Thoracic aorta (tissue), 2 donors: ENCODE data around the gene EIF3J. TPM values are rescaled to one million over a fixed set of nuclear protein-coding genes. Genes with fewer than 3 reads are reported as not detected.

Experiments used
- ATAC-seq: fragments of 150-250 bp; one replicate; pipeline ENCODE4 v1.8.0; 2017; ENCODE audit warnings: low read depth; ENCODE audit not compliant: insufficient number of reproducible peaks, low FRiP score
- DNase-seq: peaks from one replicate; pipeline ENCODE4 v3.0.0-alpha.2; 2020; ENCODE audit warnings: low spot score
- H3K27ac ChIP-seq, 2 donors: fragments of 200-600 bp; sonication (generic); 1 replicate in 1 of 2; 2 replicates in 1 of 2; pipeline ENCODE4 v1.5.1; 2016; ENCODE audit warnings: mild to moderate bottlenecking in 2 of 2, moderate library complexity in 2 of 2
- H3K27me3 ChIP-seq: fragments of 200-600 bp; sonication (generic); replicated peaks from 2 replicates; pipeline ENCODE4 v1.6.0; 2016; ENCODE audit warnings: mild to moderate bottlenecking; ENCODE audit not compliant: insufficient read depth
- H3K36me3 ChIP-seq: fragments of 200-600 bp; sonication (generic); one replicate; pipeline ENCODE4 v1.5.1; 2016
- H3K4me1 ChIP-seq, 2 donors: fragments of 200-600 bp; sonication (generic); 1 replicate in 1 of 2; 2 replicates in 1 of 2; pipeline versions ENCODE4 v1.5.1 to v1.6.0; 2016; ENCODE audit warnings: low read depth in 2 of 2, mild to moderate bottlenecking in 1 of 2; ENCODE audit not compliant: control insufficient read depth in 1 of 2
- H3K4me3 ChIP-seq: fragments of 200-600 bp; sonication (generic); 2 replicates; pipeline ENCODE4 v1.5.1; 2016; ENCODE audit warnings: mild to moderate bottlenecking
- H3K9me3 ChIP-seq: fragments of 200-600 bp; sonication (generic); 2 replicates; pipeline ENCODE4 v1.5.1; 2016
- total RNA-seq, 2 donors: library from RNA; depleted of rRNA; stranded (reverse); fragments of >200 nt; gene quantifications; one replicate each; pipeline versions ENCODE4 v1.1.0 to v1.2.3, GENCODE V29; 2016
- TF ChIP-seq, protein P1 (sequence below): fragments of 200-600 bp; sonication (generic); IDR thresholded peaks from one replicate; pipeline ENCODE4 v1.5.1; 2019; ENCODE audit warnings: antibody characterized with exemption

Gene EIF3J
- total RNA-seq, 2 donors from 2014 or later, result 32.2 to 68.1 TPM

DNA sequence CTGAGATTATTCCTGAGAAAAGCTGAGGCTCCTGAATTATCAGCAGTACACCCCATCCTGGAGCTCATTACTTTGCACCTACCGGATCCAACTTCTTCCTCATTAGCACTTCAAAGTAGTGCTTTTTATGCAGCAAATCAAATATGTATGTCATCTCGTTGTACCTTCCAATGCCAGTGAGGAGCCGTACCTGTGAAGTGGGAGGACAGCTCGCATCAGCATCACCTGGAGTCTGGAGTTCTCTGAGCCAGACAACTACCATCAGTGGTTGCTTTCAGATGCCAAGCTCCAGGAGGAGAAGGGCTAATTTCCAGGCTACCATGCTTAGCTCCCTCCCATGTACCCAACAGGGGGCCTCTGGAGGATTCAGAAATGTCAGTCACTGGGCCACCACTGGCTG lies 32.4 kb downstream of the EIF3J start:
- TF ChIP-seq, protein P1, sequence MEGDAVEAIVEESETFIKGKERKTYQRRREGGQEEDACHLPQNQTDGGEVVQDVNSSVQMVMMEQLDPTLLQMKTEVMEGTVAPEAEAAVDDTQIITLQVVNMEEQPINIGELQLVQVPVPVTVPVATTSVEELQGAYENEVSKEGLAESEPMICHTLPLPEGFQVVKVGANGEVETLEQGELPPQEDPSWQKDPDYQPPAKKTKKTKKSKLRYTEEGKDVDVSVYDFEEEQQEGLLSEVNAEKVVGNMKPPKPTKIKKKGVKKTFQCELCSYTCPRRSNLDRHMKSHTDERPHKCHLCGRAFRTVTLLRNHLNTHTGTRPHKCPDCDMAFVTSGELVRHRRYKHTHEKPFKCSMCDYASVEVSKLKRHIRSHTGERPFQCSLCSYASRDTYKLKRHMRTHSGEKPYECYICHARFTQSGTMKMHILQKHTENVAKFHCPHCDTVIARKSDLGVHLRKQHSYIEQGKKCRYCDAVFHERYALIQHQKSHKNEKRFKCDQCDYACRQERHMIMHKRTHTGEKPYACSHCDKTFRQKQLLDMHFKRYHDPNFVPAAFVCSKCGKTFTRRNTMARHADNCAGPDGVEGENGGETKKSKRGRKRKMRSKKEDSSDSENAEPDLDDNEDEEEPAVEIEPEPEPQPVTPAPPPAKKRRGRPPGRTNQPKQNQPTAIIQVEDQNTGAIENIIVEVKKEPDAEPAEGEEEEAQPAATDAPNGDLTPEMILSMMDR, result no peak
- no peak overlapping the region for H3K27ac ChIP-seq
- H3K9me3 ChIP-seq, result no peaks in the 10 kb centered on the region
- no peaks in the 10 kb centered on the region for H3K4me1 ChIP-seq
- DNase-seq, result no peak
- no peak for ATAC-seq
- no peaks in the 10 kb centered on the region for H3K27me3 ChIP-seq
- H3K36me3 ChIP-seq, result peaks cover 35% of the 10 kb centered on the region
- no peak overlapping the region for H3K4me3 ChIP-seq

DNA sequence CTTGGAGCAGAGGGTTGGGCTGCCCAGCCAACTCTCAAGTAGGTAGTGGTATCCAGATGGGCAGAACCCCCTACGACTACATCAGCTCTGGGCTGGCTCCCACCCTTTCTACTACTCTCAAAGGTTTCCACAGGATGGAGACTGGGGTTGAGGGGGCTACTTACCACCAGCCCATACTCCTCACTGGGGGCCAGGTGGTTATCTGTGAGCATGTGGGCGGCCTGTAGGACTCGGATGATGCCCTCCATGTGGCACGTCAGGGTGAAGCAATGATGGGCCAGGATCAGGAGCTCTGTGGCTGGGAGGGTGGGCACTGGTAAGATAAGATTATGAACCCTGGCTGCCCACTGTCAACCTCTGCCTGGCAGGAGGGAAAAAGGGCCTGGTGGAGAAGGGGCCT lies 33.4 kb downstream of the EIF3J start:
- H3K27ac ChIP-seq, result no peak overlapping the region
- no peak overlapping the region for H3K4me3 ChIP-seq
- DNase-seq (no peak), ATAC-seq (no peak)
- peaks cover 29% of the 10 kb centered on the region for H3K36me3 ChIP-seq
- no peaks in the 10 kb centered on the region for H3K4me1 ChIP-seq
- TF ChIP-seq, protein P1, result no peak
- no peaks in the 10 kb centered on the region for H3K27me3 ChIP-seq
- no peaks in the 10 kb centered on the region for H3K9me3 ChIP-seq

DNA sequence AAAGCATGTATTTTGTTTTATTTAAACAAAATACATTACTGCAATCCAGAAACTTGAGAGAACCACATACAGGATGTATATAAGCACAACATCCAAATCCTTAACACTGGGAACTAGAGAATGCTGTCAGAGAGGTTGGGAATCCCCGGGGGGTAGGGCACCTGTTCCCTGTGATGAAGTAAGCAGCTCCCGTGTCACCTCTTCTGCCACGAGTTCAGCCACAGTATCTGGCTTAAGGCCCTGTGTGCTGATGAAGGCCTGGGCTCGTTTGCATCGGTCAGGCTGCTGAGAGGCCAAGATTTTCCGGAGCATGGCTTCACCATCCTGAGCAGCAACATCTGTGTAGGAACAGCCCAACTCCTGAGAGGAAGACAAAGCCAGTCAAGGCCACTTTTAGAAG lies 36.4 kb downstream of the EIF3J start:
- H3K9me3 ChIP-seq, result no peaks in the 10 kb centered on the region
- H3K4me1 ChIP-seq, result no peaks in the 10 kb centered on the region
- ATAC-seq (no peak), DNase-seq (no peak)
- H3K4me3 ChIP-seq, result no peak overlapping the region
- H3K36me3 ChIP-seq, result peaks cover 13% of the 10 kb centered on the region
- H3K27me3 ChIP-seq, result no peaks in the 10 kb centered on the region
- no peak overlapping the region for H3K27ac ChIP-seq
- TF ChIP-seq, protein P1, result no peak

DNA sequence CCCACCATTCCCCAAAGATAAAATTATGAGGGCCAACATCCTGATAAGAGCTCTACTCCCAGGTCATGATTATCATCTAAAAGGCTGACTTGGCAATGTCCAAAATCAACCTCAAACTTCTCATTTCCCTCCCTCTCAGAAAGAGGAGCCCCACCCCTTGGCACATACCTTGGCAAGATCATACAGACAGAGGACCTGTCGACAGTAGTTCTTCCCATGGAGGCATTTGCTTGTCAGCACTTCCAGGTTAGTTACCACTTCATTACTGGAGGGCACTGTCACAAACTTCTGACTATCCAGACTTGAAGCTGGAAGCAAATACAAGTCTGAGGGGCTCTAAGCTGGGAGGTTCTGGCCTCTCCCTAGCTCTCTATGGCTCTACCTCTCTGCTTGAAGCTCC lies 37.8 kb downstream of the EIF3J start:
- no peak overlapping the region for H3K4me3 ChIP-seq
- no peak for DNase-seq
- ATAC-seq, result no peak
- H3K27ac ChIP-seq, result no peak overlapping the region
- no peaks in the 10 kb centered on the region for H3K9me3 ChIP-seq
- H3K27me3 ChIP-seq, result no peaks in the 10 kb centered on the region
- TF ChIP-seq, protein P1, result no peak
- no peaks in the 10 kb centered on the region for H3K4me1 ChIP-seq
- peaks cover 9% of the 10 kb centered on the region for H3K36me3 ChIP-seq

DNA sequence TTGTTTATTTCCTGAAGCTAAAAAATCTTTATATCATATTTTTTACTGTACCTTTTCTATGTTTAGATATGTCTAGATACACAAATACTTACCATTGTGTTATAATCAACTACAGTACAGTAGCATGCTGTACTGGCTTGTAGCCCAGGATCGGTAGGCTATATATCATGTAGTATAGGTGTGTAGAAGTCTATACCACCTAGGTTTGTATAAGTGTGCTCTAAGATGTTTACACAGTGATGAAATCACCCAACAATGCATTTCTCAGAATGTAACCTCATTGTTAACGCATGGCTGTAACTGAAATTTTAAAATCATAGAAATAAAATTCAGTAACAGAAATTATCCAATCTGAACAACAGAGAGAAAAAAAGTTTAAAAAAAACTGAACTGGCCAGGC lies 43.2 kb downstream of the EIF3J start:
- DNase-seq (no peak), ATAC-seq (no peak)
- H3K9me3 ChIP-seq, result no peaks in the 10 kb centered on the region
- H3K27ac ChIP-seq, result no peak overlapping the region
- no peaks in the 10 kb centered on the region for H3K4me1 ChIP-seq
- H3K27me3 ChIP-seq, result no peaks in the 10 kb centered on the region
- no peak overlapping the region for H3K4me3 ChIP-seq
- TF ChIP-seq, protein P1, result no peak
- peaks cover 19% of the 10 kb centered on the region for H3K36me3 ChIP-seq
